Activated CD8-positive, alpha-beta memory T cell treated with anti-CD3 and anti-CD28 coated beads for 36 hours (primary cell): ENCODE measurements around the gene ZNF511. TPM values are rescaled to one million over a fixed set of nuclear protein-coding genes. Genes with fewer than 3 reads are reported as not detected.

Experiments
- CTCF ChIA-PET: fragments of 350-600 bp; sonication (Branson Sonifier 250); formaldehyde crosslinking; loops from one replicate; lab custom pipeline; 2021; ENCODE audit warnings: antibody characterized with exemption; lab: Charles Lee
- POLR2A ChIA-PET: fragments of 350-600 bp; sonication (Branson Sonifier 250); formaldehyde crosslinking; loops from one replicate; lab custom pipeline; 2021; ENCODE audit warnings: antibody characterized with exemption; lab: Charles Lee
- total RNA-seq, 2 experiments: library from RNA; stranded (reverse); gene quantifications; one replicate each; pipeline ENCODE4 v1.2.3, GENCODE V29; 2021

Gene ZNF511
- total RNA-seq, 2 experiments from 2014 or later: 80.8 to 82.5 TPM

GRCh38 chr10:133281628-133282372, 26.9 kb upstream of the ZNF511 start:
- CTCF ChIA-PET: interaction anchor here (1.0 kb wide), 1 partner anchor 22 kb away, joined by 3 read pairs; no protein-coding TSS in a partner anchor
- POLR2A ChIA-PET: no interaction called here

GRCh38 chr10:133282846-133283390, 25.8 kb upstream of the ZNF511 start:
- ChIA-PET CTCF (no interaction called here), POLR2A (no interaction called here)

GRCh38 chr10:133283931-133284330, 24.8 kb upstream of the ZNF511 start:
- ChIA-PET CTCF (no interaction called here), POLR2A (no interaction called here)

GRCh38 chr10:133285217-133285616, 23.5 kb upstream of the ZNF511 start:
- CTCF ChIA-PET: interaction anchor here (1.1 kb wide), 1 partner anchor 10 kb away, joined by 3 read pairs; no protein-coding TSS in a partner anchor
- POLR2A ChIA-PET: no interaction called here

- POLR2A ChIA-PET: no interaction called here
- CTCF ChIA-PET: no interaction called here
These were observed 22.3 kb upstream of the ZNF511 start for GRCh38 chr10:133286366-133286765.

GRCh38 chr10:133287832-133288500, 20.7 kb upstream of the ZNF511 start:
- CTCF ChIA-PET: interaction anchor here (1.5 kb wide), 1 partner anchor 10 kb away, joined by 4 read pairs; no protein-coding TSS in a partner anchor

GRCh38 chr10:133289761-133290160, 19.0 kb upstream of the ZNF511 start:
- ChIA-PET CTCF (no interaction called here), POLR2A (no interaction called here)

More at GRCh38 chr10:133287832-133288500, 20.7 kb upstream of the ZNF511 start:
- POLR2A ChIA-PET: no interaction called here

GRCh38 chr10:133292919-133293809, 15.6 kb upstream of the ZNF511 start:
- CTCF ChIA-PET: interaction anchor here (0.8 to 1.9 kb wide), 3 partner anchors 12 to 36 kb away, joined by 3 to 4 read pairs (median 3); no protein-coding TSS in a partner anchor
- POLR2A ChIA-PET: interaction anchor here (0.6 kb wide), 1 partner anchor 42 kb away, joined by 5 read pairs; no protein-coding TSS in a partner anchor

- ChIA-PET POLR2A (interaction anchor here (1.1 kb wide), 1 partner anchor 14 kb away, joined by 4 read pairs; no protein-coding TSS in a partner anchor), CTCF (interaction anchor here (0.8 to 1.9 kb wide), 3 partner anchors 13 to 36 kb away, joined by 3 to 4 read pairs (median 3); no protein-coding TSS in a partner anchor)
These were observed 14.9 kb upstream of the ZNF511 start for GRCh38 chr10:133293810-133294119.

- CTCF ChIA-PET: interaction anchor here (0.8 to 1.9 kb wide), 3 partner anchors 13 to 35 kb away, joined by 3 to 4 read pairs (median 3); no protein-coding TSS in a partner anchor
- POLR2A ChIA-PET: interaction anchor here (1.1 kb wide), 1 partner anchor 15 kb away, joined by 4 read pairs; no protein-coding TSS in a partner anchor
These were observed 14.5 kb upstream of the ZNF511 start for GRCh38 chr10:133294189-133294588.

- CTCF ChIA-PET: no interaction called here
- POLR2A ChIA-PET: no interaction called here
These were observed 13.0 kb upstream of the ZNF511 start for GRCh38 chr10:133295426-133296320.

- CTCF ChIA-PET: no interaction called here
- POLR2A ChIA-PET: no interaction called here
These were observed 11.2 kb upstream of the ZNF511 start for GRCh38 chr10:133297504-133297903.

GRCh38 chr10:133298466-133298865, 10.2 kb upstream of the ZNF511 start:
- CTCF ChIA-PET: no interaction called here
- POLR2A ChIA-PET: no interaction called here

- ChIA-PET CTCF (no interaction called here), POLR2A (no interaction called here)
These were observed 9.5 kb upstream of the ZNF511 start for GRCh38 chr10:133299224-133299623.

GRCh38 chr10:133299738-133300137, 9.0 kb upstream of the ZNF511 start:
- CTCF ChIA-PET: no interaction called here
- POLR2A ChIA-PET: no interaction called here

- ChIA-PET CTCF (no interaction called here), POLR2A (no interaction called here)
These were observed 6.5 kb upstream of the ZNF511 start for GRCh38 chr10:133302230-133302629.

GRCh38 chr10:133303206-133303605, 5.5 kb upstream of the ZNF511 start:
- ChIA-PET POLR2A (no interaction called here), CTCF (interaction anchor here (0.5 to 1.1 kb wide), 2 partner anchors 12 to 22 kb away, joined by 3 to 4 read pairs; no protein-coding TSS in a partner anchor)

GRCh38 chr10:133306097-133306476, 2.6 kb upstream of the ZNF511 start:
- CTCF ChIA-PET: no interaction called here
- POLR2A ChIA-PET: no interaction called here
